Sigmoid colon (tissue), 4 donors: Measurements from ENCODE around the gene ZW10.

Experiments
- CTCF ChIP-seq, 4 experiments: fragments of 450-650 bp in 3 of 4; fragments of 200-600 bp in 1 of 4; IDR thresholded peaks; one replicate each; pipeline ENCODE4 v1.5.1; 2016 to 2019; ENCODE audit warnings: antibody characterized with exemption in 4 of 4, mild to moderate bottlenecking in 3 of 4, moderate library complexity in 2 of 4
- EP300 ChIP-seq, 4 donors: sonication (generic); formaldehyde crosslinking; IDR thresholded peaks; one replicate each; pipeline ENCODE4 v1.6.1; 2017; ENCODE audit warnings: antibody characterized with exemption in 4 of 4

GRCh38 chr11:113814181-113814580, 40.7 kb upstream of the ZW10 start:
- TF ChIP-seq CTCF (IDR thresholded peaks at IDR 0.05) (no peak), EP300 (IDR thresholded peaks at IDR 0.05) (no peak)
